Measurements from ENCODE around the gene SALL1. TPM values are rescaled to one million over a fixed set of nuclear protein-coding genes. Genes with fewer than 3 reads are reported as not detected.

SALL1 gene
- total and polyA plus RNA-seq, 9 of the 15 experiments (the other 6 are each of a cell fraction or from before 2014, with no cell fraction given), result not detected

DNA sequence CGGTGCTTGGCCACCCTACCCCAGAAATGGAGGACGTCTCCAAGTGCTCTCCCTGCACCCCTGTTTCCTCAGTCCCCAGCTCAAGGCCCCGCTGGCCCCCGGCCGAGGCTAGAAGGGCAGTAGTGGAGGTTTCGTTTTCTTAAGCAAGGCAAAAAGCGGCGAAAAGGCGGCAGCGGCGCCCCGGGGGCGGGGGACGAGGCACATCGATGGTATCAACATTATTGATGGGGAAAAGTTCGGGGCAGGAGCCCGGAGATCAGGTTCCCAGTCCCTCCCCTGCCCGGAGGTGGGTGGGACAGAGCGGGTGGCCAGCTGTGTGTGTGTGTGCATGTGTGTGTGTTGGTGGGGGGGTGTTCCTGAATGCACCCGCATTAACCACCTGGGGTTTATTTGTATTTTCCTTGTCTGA is 4.1 kb upstream of the SALL1 start:
- POLR2A ChIA-PET, result no interaction called here
- BruUV-seq (replicated peaks), result no TSS peak
- 3% methylated on average over 17 of the region's 20 CpGs for WGBS (ENCODE audit: insufficient coverage, low coverage, missing lambda C conversion rate)

More for the DNA sequence above, 4.1 kb upstream of the SALL1 start:
- Histone ChIP-seq H3K36me3 (ENCODE audit: control insufficient read depth, insufficient read depth, low read length) (no peaks in the 10 kb centered on the region), H4K20me1 (replicated peaks; ENCODE audit: control insufficient read depth, insufficient read depth, low read length) (no peaks in the 10 kb centered on the region), H3K4me2 (ENCODE audit: insufficient read depth, low read length) (no peak overlapping the region), H3K79me2 (ENCODE audit: control insufficient read depth, insufficient read depth, low read length) (no peaks in the 10 kb centered on the region), H3K27ac (ENCODE audit: extremely low read depth, low read depth, low read length) (no peak overlapping the region), H3K4me1 (replicated peaks in 1 of 2; ENCODE audit: control insufficient read depth in 2 of 2, insufficient read depth in 2 of 2, low read length in 2 of 2) (no peaks in the 10 kb centered on the region), H3K9me1 (ENCODE audit: control insufficient read depth, insufficient read depth, low read length) (no peaks in the 10 kb centered on the region), H3K4me3 (no peak overlapping the region), H3K9ac (ENCODE audit: insufficient read depth in 1 of 2, low read depth in 2 of 2, low read length in 2 of 2) (no peak overlapping the region), H3K9me3 (replicated peaks; ENCODE audit: control insufficient read depth, insufficient read depth, low read depth, low read length) (no peaks in the 10 kb centered on the region), H2AFZ (ENCODE audit: low read depth, low read length) (no peak overlapping the region), H3K27me3 (ENCODE audit: control insufficient read depth in 2 of 2, insufficient read depth in 2 of 2, low read length in 2 of 2) (peaks cover 0 to 13% of the 10 kb centered on the region in 2 experiments; a peak in 1 of 5 replicates)
- in situ Hi-C loops (cut with MboI) (no loop called here), intact Hi-C loops (cut with micrococcal nuclease) (no loop called here)
- ATAC-seq (no peak), FAIRE-seq (no peak), DNase-seq (ENCODE audit: extremely low read depth in 1 of 4, low spot score in 3 of 4) (no peak)
- CTCF ChIA-PET (ENCODE audit: low intra/inter-chr PET ratio), result no interaction called here
- TF ChIP-seq PTTG1 (tag; IDR thresholded peaks at IDR 0.05; ENCODE audit: low read depth), result no peak
- no peak for TF ChIP-seq GABPA (tag; conservative IDR thresholded peaks at IDR 0.05; ENCODE audit: low read depth)
- TF ChIP-seq L3MBTL2 (IDR thresholded peaks at IDR 0.05), result no peak
- no peak for TF ChIP-seq KHSRP (IDR thresholded peaks at IDR 0.05)
- no peak for TF ChIP-seq SMAD2 (IDR thresholded peaks at IDR 0.05; ENCODE audit: low read depth, low read length)
- no peak for TF ChIP-seq TRIM24 (IDR thresholded peaks at IDR 0.05)
- TF ChIP-seq ETV5 (CRISPR knock-in tag; IDR thresholded peaks at IDR 0.05; ENCODE audit: low read depth), result no peak
- TF ChIP-seq ZNF140 (CRISPR knock-in tag; IDR thresholded peaks at IDR 0.05), result no peak
- TF ChIP-seq SNIP1 (IDR thresholded peaks at IDR 0.05; ENCODE audit: low read depth), result no peak
- TF ChIP-seq KLF6 (CRISPR knock-in tag; IDR thresholded peaks at IDR 0.05; ENCODE audit: borderline replicate concordance), result no peak
- no peak for TF ChIP-seq MCM2 (IDR thresholded peaks at IDR 0.05; ENCODE audit: low read depth)
- no peak for TF ChIP-seq ZNF263 (CRISPR knock-in tag; IDR thresholded peaks at IDR 0.05; ENCODE audit: borderline replicate concordance)
- no peak for TF ChIP-seq TAF7 (tag; IDR thresholded peaks at IDR 0.05)
- TF ChIP-seq NUFIP1 (IDR thresholded peaks at IDR 0.05; ENCODE audit: partially characterized antibody), result no peak
- no peak for TF ChIP-seq SMAD3 (CRISPR knock-in tag; conservative IDR thresholded peaks at IDR 0.05)
- no peak for TF ChIP-seq SIN3B (IDR thresholded peaks at IDR 0.05; ENCODE audit: low read depth)

Data from K562 (cell line).